ENCODE measurements around the gene MYADML2. TPM values are rescaled to one million over a fixed set of nuclear protein-coding genes. Genes with fewer than 3 reads are reported as not detected.

MYADML2 gene
- total and polyA plus RNA-seq, 2 of the 8 experiments (the other 6 are each of a cell fraction or from before 2014, with no cell fraction given): 0.26 to 0.47 TPM

- TF ChIP-seq POU5F1 (IDR thresholded peaks at IDR 0.05; ENCODE audit: low read depth, low read length): no peak
- TF ChIP-seq YY1 (IDR thresholded peaks at IDR 0.05; ENCODE audit: low read depth, low read length): no peak
- no peak for TF ChIP-seq RFX5 (IDR thresholded peaks at IDR 0.05; ENCODE audit: borderline replicate concordance, low read depth, low read length)
- TF ChIP-seq KDM5A (IDR thresholded peaks at IDR 0.05; ENCODE audit: low read length): no peak
These were observed 21.1 kb downstream of the MYADML2 start (continued) for GRCh38 chr17:81925860-81926450.
